Breast epithelium (tissue), 4 donors: ENCODE data around the gene MEIOC. TPM values are rescaled to one million over a fixed set of nuclear protein-coding genes. Genes with fewer than 3 reads are reported as not detected.
"Not testable (repeated sequence)": the region's sequence is repeated elsewhere in the genome, so short reads cannot be mapped to it uniquely, and the experiment has no call there.

Experiments
- DNase-seq, 2 donors: peaks; one replicate each; pipeline ENCODE4 v3.0.0-alpha.2; 2019; ENCODE audit warnings: low spot score in 2 of 2
- H3K27ac ChIP-seq, 2 donors: fragments of 200-600 bp; sonication (generic) in 1 of 2; one replicate each; pipeline ENCODE4 v1.5.1; 2016 to 2019; ENCODE audit warnings: mild to moderate bottlenecking in 1 of 2
- H3K27me3 ChIP-seq, 2 donors: fragments of 200-600 bp; sonication (generic) in 1 of 2; one replicate each; pipeline versions ENCODE4 v1.5.1 to v1.6.0; 2017 to 2019; ENCODE audit warnings: control low read depth in 1 of 2, mild to moderate bottlenecking in 1 of 2
- H3K36me3 ChIP-seq: fragments of 200-600 bp; one replicate; pipeline ENCODE4 v1.5.1; 2019
- H3K4me1 ChIP-seq, 2 donors: fragments of 200-600 bp; sonication (generic); one replicate each; pipeline ENCODE4 v1.5.1; 2016 to 2019; ENCODE audit warnings: control low read depth in 1 of 2
- H3K4me3 ChIP-seq, 3 donors: fragments of 200-600 bp; sonication (generic); 1 replicate in 2 of 3; 2 replicates in 1 of 3; pipeline ENCODE4 v1.5.1; 2016 to 2019; ENCODE audit warnings: mild to moderate bottlenecking in 3 of 3, moderate library complexity in 2 of 3
- H3K9me3 ChIP-seq, 2 donors: fragments of 200-600 bp; sonication (generic) in 1 of 2; one replicate each; pipeline ENCODE4 v1.5.1; 2016 to 2019; ENCODE audit warnings: control low read depth in 1 of 2
- POLR2A ChIP-seq: fragments of 450-650 bp; IDR thresholded peaks from one replicate; pipeline ENCODE4 v1.6.1; 2016; ENCODE audit warnings: antibody characterized with exemption, mild to moderate bottlenecking, moderate library complexity
- POLR2AphosphoS5 ChIP-seq, 3 donors: sonication (generic); formaldehyde crosslinking; IDR thresholded peaks; one replicate each; pipeline ENCODE4 v1.6.1; 2017; ENCODE audit warnings: antibody characterized with exemption in 3 of 3
- intact Hi-C: fragments of 100-400 bp; cut with DNase I; formaldehyde crosslinking; loops from one replicate; pipeline ENCODE4 v1.15.1; 2023; ENCODE audit warnings: low total_unique reads
- total RNA-seq, 3 donors: library from RNA; depleted of rRNA; stranded (reverse); fragments of >200 nt; gene quantifications; one replicate each; pipeline ENCODE4 v1.1.0, GENCODE V29; 2016
- TF ChIP-seq, protein P1 (sequence below), 3 donors: fragments of 450-650 bp; IDR thresholded peaks; one replicate each; pipeline ENCODE4 v1.5.1; 2016 to 2017; ENCODE audit warnings: antibody characterized with exemption in 3 of 3, mild to moderate bottlenecking in 3 of 3, moderate library complexity in 3 of 3

Gene MEIOC
- total RNA-seq, 3 donors from 2014 or later = under 0.01 TPM; not detected in 2

DNA sequence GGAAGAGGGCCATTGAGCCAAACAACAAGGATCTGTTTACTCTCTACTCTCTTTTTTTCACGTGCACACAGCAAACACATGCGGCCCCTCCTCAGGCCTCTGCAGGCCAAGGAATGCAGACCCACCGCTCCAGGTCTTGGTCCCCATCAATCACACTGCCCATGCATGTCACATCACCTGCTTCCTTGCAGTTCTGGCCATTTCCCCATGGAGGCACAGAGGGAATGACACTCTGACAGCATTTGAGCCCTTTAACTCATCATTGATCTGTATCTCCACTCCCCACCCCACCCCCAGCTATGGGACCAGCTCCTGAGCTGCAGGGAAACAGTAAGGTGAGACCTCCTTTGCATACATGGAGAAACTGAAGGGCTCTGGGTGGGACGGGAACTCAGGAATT is 45.9 kb upstream of the MEIOC start:
- Histone ChIP-seq H3K9me3 (no peaks in the 10 kb centered on the region), H3K4me1 (no peaks in the 10 kb centered on the region), H3K27me3 (no peaks in the 10 kb centered on the region), H3K27ac (no peak overlapping the region), H3K4me3 (no peak overlapping the region), H3K36me3 (no peaks in the 10 kb centered on the region)
- TF ChIP-seq POLR2A = no peak
- TF ChIP-seq POLR2AphosphoS5 (IDR thresholded peaks at IDR 0.05) = no peak
- TF ChIP-seq, protein P1, sequence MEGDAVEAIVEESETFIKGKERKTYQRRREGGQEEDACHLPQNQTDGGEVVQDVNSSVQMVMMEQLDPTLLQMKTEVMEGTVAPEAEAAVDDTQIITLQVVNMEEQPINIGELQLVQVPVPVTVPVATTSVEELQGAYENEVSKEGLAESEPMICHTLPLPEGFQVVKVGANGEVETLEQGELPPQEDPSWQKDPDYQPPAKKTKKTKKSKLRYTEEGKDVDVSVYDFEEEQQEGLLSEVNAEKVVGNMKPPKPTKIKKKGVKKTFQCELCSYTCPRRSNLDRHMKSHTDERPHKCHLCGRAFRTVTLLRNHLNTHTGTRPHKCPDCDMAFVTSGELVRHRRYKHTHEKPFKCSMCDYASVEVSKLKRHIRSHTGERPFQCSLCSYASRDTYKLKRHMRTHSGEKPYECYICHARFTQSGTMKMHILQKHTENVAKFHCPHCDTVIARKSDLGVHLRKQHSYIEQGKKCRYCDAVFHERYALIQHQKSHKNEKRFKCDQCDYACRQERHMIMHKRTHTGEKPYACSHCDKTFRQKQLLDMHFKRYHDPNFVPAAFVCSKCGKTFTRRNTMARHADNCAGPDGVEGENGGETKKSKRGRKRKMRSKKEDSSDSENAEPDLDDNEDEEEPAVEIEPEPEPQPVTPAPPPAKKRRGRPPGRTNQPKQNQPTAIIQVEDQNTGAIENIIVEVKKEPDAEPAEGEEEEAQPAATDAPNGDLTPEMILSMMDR (IDR thresholded peaks at IDR 0.05) = no peak
- DNase-seq = no peak
- intact Hi-C loops = no loop called here

DNA sequence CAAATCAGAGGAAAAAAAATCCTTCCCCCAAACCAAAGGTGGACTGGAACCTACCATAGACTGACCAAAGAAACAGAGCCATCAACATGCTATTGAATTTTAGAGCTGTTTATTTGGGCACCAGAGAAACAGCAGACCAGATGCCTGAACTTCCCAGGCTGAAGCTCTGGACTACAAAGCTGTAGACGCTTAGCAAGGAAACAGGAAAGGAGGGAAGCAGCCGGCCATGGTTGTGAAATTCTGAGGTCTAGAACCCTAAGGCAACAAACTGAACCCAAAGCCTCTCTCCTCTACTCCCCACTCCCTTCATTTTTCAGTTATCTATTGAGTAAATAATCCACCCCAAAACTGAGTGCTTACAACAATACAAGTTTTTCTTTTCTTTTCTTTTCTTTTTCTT is 45.4 kb upstream of the MEIOC start:
- no peak overlapping the region for H3K27ac ChIP-seq
- no peak for DNase-seq
- no peak overlapping the region for H3K4me3 ChIP-seq
- H3K9me3 ChIP-seq = no peaks in the 10 kb centered on the region
- no peaks in the 10 kb centered on the region for H3K36me3 ChIP-seq
- intact Hi-C loops = no loop called here
- TF ChIP-seq, protein P1 (IDR thresholded peaks at IDR 0.05) = no peak
- no peak for TF ChIP-seq POLR2AphosphoS5 (IDR thresholded peaks at IDR 0.05)
- TF ChIP-seq POLR2A = no peak
- no peaks in the 10 kb centered on the region for H3K4me1 ChIP-seq
- H3K27me3 ChIP-seq = no peaks in the 10 kb centered on the region

DNA sequence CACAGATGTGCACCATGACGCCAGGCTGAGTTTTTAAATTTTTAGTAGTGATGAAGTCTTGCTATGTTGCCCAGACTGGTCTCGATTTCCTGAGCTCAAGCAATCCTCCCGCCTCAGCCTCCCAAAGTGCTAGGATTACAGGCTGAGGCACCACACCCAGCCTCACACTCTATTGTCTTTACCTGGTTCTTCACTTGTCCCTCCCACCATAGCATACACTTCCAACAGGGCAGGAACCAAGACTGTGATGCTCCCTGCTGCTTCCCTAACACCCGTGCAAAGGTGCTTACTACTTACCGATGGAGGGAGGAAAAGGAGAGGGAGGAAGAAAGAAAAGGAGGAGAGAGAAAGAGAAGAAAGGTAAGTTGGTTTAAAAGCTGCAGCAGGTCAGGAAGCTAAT is 41.4 kb upstream of the MEIOC start:
- no peak overlapping the region for H3K27ac ChIP-seq
- H3K4me1 ChIP-seq = no peaks in the 10 kb centered on the region
- H3K27me3 ChIP-seq = no peaks in the 10 kb centered on the region
- intact Hi-C loops = no loop called here
- TF ChIP-seq POLR2A (no peak), POLR2AphosphoS5 (IDR thresholded peaks at IDR 0.05) (no peak)
- TF ChIP-seq, protein P1 (IDR thresholded peaks at IDR 0.05) = no peak
- no peak overlapping the region for H3K4me3 ChIP-seq
- DNase-seq = no peak
- no peaks in the 10 kb centered on the region for H3K9me3 ChIP-seq
- no peaks in the 10 kb centered on the region for H3K36me3 ChIP-seq

DNA sequence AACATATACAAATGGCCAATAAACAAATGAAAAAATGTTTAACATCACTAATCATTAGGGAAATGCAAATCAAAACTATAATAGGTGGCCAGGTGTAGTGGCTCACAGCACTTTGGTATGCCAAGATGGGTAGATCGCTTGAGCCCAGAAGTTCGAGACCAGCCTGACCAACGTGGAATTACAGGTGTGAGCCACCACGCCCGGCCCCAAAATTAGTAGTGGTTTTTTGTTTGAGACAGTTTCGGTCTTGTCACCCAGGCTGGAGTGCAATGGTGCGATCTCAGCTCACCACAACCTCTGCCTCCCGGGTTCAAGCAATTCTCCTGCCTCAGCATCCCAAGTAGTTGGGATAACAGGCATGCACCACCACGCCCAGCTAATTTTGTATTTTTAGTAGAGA is 37.6 kb upstream of the MEIOC start:
- intact Hi-C loops, H3K4me1 ChIP-seq, H3K9me3 ChIP-seq, DNase-seq, H3K27ac ChIP-seq, H3K4me3 ChIP-seq, H3K36me3 ChIP-seq, H3K27me3 ChIP-seq: not testable (repeated sequence)

DNA sequence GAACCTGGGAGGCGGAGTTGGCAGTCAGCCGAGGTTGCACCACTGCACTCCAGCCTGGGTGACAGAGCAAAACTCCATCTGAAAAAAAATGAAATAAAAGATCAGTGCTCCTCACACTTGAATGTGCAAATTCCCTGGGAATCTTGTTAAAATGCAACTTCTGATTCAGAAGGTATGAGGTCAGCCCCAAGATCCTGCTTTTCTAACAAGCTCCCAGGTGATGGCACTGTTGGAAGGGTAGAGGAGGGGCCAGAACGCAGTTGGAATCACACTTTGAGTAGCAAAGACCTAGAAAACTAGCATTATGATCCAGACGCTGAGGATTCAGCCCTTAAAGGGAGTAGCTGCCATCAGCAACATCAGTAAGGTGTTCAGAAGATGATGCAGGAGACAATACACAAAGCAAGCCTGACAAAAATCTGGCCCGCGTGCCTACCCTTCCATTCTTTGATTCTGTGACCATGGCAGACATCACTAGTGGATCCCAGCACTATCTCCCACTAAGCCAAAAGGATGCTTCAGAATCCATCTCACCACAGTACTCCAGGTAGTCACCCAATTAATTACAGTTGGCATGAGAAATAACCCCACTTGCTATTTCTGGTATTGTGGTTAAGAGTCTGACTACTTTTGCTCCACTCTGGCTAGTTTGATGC is 33.1 kb upstream of the MEIOC start:
- H3K27ac ChIP-seq = no peak overlapping the region
- H3K4me3 ChIP-seq = no peak overlapping the region
- TF ChIP-seq, protein P1 (IDR thresholded peaks at IDR 0.05) = no peak
- TF ChIP-seq POLR2A = no peak
- TF ChIP-seq POLR2AphosphoS5 (IDR thresholded peaks at IDR 0.05) = no peak
- H3K36me3 ChIP-seq = no peaks in the 10 kb centered on the region
- no peaks in the 10 kb centered on the region for H3K4me1 ChIP-seq
- no peaks in the 10 kb centered on the region for H3K27me3 ChIP-seq
- intact Hi-C loops = no loop called here
- no peaks in the 10 kb centered on the region for H3K9me3 ChIP-seq
- DNase-seq = no peak
